Stomach (tissue), 9 donors: Measurements from ENCODE around the gene USP13. TPM values are rescaled to one million over a fixed set of nuclear protein-coding genes. Genes with fewer than 3 reads are reported as not detected.
"Not testable (repeated sequence)": the region's sequence is repeated elsewhere in the genome, so short reads cannot be mapped to it uniquely, and the experiment has no call there.

ENCODE experiments used
- DNase-seq, 2 donors: peaks; one replicate each; pipeline versions ENCODE4 v3.0.0 to v3.0.0-alpha.2; 2013 to 2019
- H3K27ac ChIP-seq, 5 donors: fragments of 200-600 bp in 4 of 5; sonication (generic) in 4 of 5; one replicate each; pipeline ENCODE4 v1.5.1; 2013 to 2019; ENCODE audit warnings: mild to moderate bottlenecking in 1 of 5, moderate library complexity in 1 of 5
- H3K27me3 ChIP-seq, 3 donors: fragments of 200-600 bp; sonication (generic); one replicate each; pipeline ENCODE4 v1.5.1; 2017 to 2019; ENCODE audit warnings: mixed run types in 1 of 3
- H3K36me3 ChIP-seq, 4 donors: fragments of 200-600 bp; sonication (generic); 1 replicate in 3 of 4; 2 replicates in 1 of 4; pipeline ENCODE4 v1.5.1; 2016 to 2019
- H3K4me1 ChIP-seq, 4 donors: fragments of 200-600 bp; sonication (generic); one replicate each; pipeline ENCODE4 v1.5.1; 2016 to 2019
- H3K4me3 ChIP-seq, 4 donors: fragments of 200-600 bp; sonication (generic) in 3 of 4; one replicate each; pipeline ENCODE4 v1.5.1; 2016 to 2019; ENCODE audit warnings: mild to moderate bottlenecking in 1 of 4
- H3K9me3 ChIP-seq, 4 donors: fragments of 200-600 bp; sonication (generic); one replicate each; pipeline ENCODE4 v1.5.1; 2016 to 2019
- CTCF ChIP-seq, 7 experiments: fragments of 450-650 bp in 4 of 7; fragments of 200-600 bp in 3 of 7; sonication (generic) in 3 of 7; IDR thresholded peaks; one replicate each; pipeline ENCODE4 v1.5.1; 2016 to 2019; ENCODE audit warnings: antibody characterized with exemption in 7 of 7, control low read depth in 2 of 7, mild to moderate bottlenecking in 1 of 7
- EP300 ChIP-seq: sonication (generic); formaldehyde crosslinking; IDR thresholded peaks from one replicate; pipeline ENCODE4 v1.6.1; 2017; ENCODE audit warnings: antibody characterized with exemption
- POLR2A ChIP-seq, 4 donors: fragments of 450-650 bp; IDR thresholded peaks; one replicate each; pipeline ENCODE4 v1.6.1; 2016; ENCODE audit warnings: antibody characterized with exemption in 4 of 4, control low read depth in 2 of 4, mild to moderate bottlenecking in 1 of 4, moderate library complexity in 1 of 4
- POLR2AphosphoS5 ChIP-seq, 3 donors: sonication (generic); formaldehyde crosslinking; IDR thresholded peaks; one replicate each; pipeline ENCODE4 v1.6.1; 2016; ENCODE audit warnings: antibody characterized with exemption in 3 of 3
- WGBS, 5 donors: extraction: QIAGEN DNeasy Blood & Tissue Kit in 3 of 5; methylation state at CpG; one replicate each; pipeline versions ENCODE4 v1.1.5 to v1.1.7; 2013 to 2018; 5-methylcytosine and 5-hydroxymethylcytosine counted together
- intact Hi-C: fragments of 100-400 bp; cut with DNase I; formaldehyde crosslinking; loops from one replicate; pipeline ENCODE4 v1.15.1; 2023; ENCODE audit warnings: low total_unique reads
- polyA plus RNA-seq, 3 donors: library from polyadenylated mRNA; stranded (reverse); fragments of 200-250 nt; gene quantifications; one replicate each; pipeline ENCODE4 v1.2.3, GENCODE V29; 2013
- total RNA-seq, 5 donors: library from RNA; depleted of rRNA; stranded (reverse); fragments of >200 nt; gene quantifications; one replicate each; pipeline versions ENCODE4 v1.1.0 to v1.2.3, GENCODE V29; 2014 to 2016
- donor health status: healthy with polysubstance abuse.
- donor health status: Bipolar disorder and iron deficiency.
- donor health status: healthy.

Gene USP13
- total and polyA plus RNA-seq, 8 donors, result 1.3 to 10.3 (median 3.8) TPM

GRCh38 chr3:179677884-179678283, 25.0 kb downstream of the USP13 start:
- TF ChIP-seq POLR2A (IDR thresholded peaks at IDR 0.05), result no peak
- no peak for TF ChIP-seq CTCF (IDR thresholded peaks at IDR 0.05)
- TF ChIP-seq POLR2AphosphoS5 (IDR thresholded peaks at IDR 0.05), result no peak
- no peak for TF ChIP-seq EP300
- H3K4me3 ChIP-seq, result no peak overlapping the region
- H3K9me3 ChIP-seq, result no peaks in the 10 kb centered on the region
- intact Hi-C loops, result no loop called here
- H3K27ac ChIP-seq, result no peak overlapping the region
- 65 to 88% (median 86%) methylated on average over 2 of the region's 2 CpGs for WGBS, 5 donors
- H3K4me1 ChIP-seq, result peaks cover 0 to 27% (median 14%) of the 10 kb centered on the region in 4 donors
- no peak for DNase-seq
- no peaks in the 10 kb centered on the region for H3K36me3 ChIP-seq
- no peaks in the 10 kb centered on the region for H3K27me3 ChIP-seq

- no peaks in the 10 kb centered on the region for H3K9me3 ChIP-seq
- no peaks in the 10 kb centered on the region for H3K27me3 ChIP-seq
- TF ChIP-seq POLR2AphosphoS5 (IDR thresholded peaks at IDR 0.05), result no peak
- no peak overlapping the region for H3K4me3 ChIP-seq
- no peaks in the 10 kb centered on the region for H3K36me3 ChIP-seq
- intact Hi-C loops, result no loop called here
- DNase-seq, result peak; percentile 17 to 30
- peaks cover 0 to 34% (median 17%) of the 10 kb centered on the region in 4 donors for H3K4me1 ChIP-seq
- H3K27ac ChIP-seq, result peak overlapping the region in 1 of 5 donors; percentile 14
- 50 to 61% (median 52%) methylated on average over 21 of the region's 21 CpGs for WGBS, 5 donors
Observed at GRCh38 chr3:179681492-179682263, 28.8 kb downstream of the USP13 start.

GRCh38 chr3:179682426-179683080, 29.7 kb downstream of the USP13 start:
- TF ChIP-seq POLR2AphosphoS5 (IDR thresholded peaks at IDR 0.05) (no peak), POLR2A (IDR thresholded peaks at IDR 0.05) (no peak), EP300 (no peak)
- no peaks in the 10 kb centered on the region for H3K27me3 ChIP-seq
- no peak overlapping the region for H3K4me3 ChIP-seq
- intact Hi-C loops, result no loop called here
- DNase-seq, result no peak
- H3K9me3 ChIP-seq, result no peaks in the 10 kb centered on the region
- no peaks in the 10 kb centered on the region for H3K36me3 ChIP-seq
- H3K4me1 ChIP-seq, result peaks cover 0 to 34% (median 17%) of the 10 kb centered on the region in 4 donors
- H3K27ac ChIP-seq, result no peak overlapping the region
- 26 to 60% (median 38%) methylated on average over 4 of the region's 4 CpGs for WGBS, 5 donors

- H3K27ac ChIP-seq, H3K36me3 ChIP-seq, H3K27me3 ChIP-seq, H3K4me3 ChIP-seq, intact Hi-C loops, H3K9me3 ChIP-seq, DNase-seq: not testable (repeated sequence)
- 79 to 89% (median 85%) methylated on average over 5 of the region's 5 CpGs for WGBS, 5 donors
- H3K4me1 ChIP-seq, result peaks cover 0 to 34% (median 17%) of the 10 kb centered on the region in 4 donors
Observed at GRCh38 chr3:179683286-179683685, 30.4 kb downstream of the USP13 start.

GRCh38 chr3:179687967-179688535, 35.2 kb downstream of the USP13 start:
- intact Hi-C loops, result no loop called here
- Histone ChIP-seq H3K27me3 (no peaks in the 10 kb centered on the region), H3K36me3 (peaks cover 0 to 11% (median 2%) of the 10 kb centered on the region in 4 donors), H3K4me3 (no peak overlapping the region), H3K4me1 (peaks cover 0 to 5% (median 3%) of the 10 kb centered on the region in 4 donors), H3K9me3 (no peaks in the 10 kb centered on the region), H3K27ac (no peak overlapping the region)
- TF ChIP-seq POLR2AphosphoS5 (IDR thresholded peaks at IDR 0.05) (no peak), POLR2A (IDR thresholded peaks at IDR 0.05) (no peak), CTCF (IDR thresholded peaks at IDR 0.05) (no peak), EP300 (no peak)
- DNase-seq, result no peak
- WGBS, 5 donors, result 68 to 89% (median 81%) methylated on average over 4 of the region's 4 CpGs
